ENCODE measurements around the gene SMAD4. TPM values are rescaled to one million over a fixed set of nuclear protein-coding genes. Genes with fewer than 3 reads are reported as not detected.

SMAD4 gene
- total RNA-seq, 2 donors from 2014 or later: 132 to 133 TPM

DNA sequence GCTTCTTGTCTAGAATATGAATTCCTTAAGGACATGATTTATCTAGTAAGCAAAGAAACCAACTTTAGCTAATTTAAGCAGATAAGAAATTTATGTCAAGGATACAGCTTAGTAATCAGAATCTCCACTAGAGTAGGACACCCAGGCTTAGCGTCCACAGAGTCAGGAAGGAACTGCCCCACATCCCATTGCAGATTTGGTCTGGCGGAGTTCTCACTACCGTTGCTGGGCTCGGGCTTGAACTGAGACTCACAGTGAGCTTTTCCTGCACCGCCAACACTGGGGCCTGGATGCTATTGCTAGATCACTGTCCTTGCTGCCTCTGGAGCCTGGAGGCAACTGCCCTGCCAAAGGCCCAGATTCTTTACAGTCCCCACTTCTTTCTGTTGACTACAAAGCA, 68.1 kb downstream of the SMAD4 start:
- DNase-seq: no peak
- no peak overlapping the region for H3K4me3 Mint-ChIP-seq
- H3K36me3 ChIP-seq (ENCODE audit: control insufficient read depth, insufficient read depth, low read length): no peaks in the 10 kb centered on the region
- H3K36me3 Mint-ChIP-seq (ENCODE audit: low read depth): peaks cover 3% of the 10 kb centered on the region
- no peaks in the 10 kb centered on the region for H3K27me3 Mint-ChIP-seq (ENCODE audit: insufficient read depth)
- no peak overlapping the region for H3K4me3 ChIP-seq (ENCODE audit: low read length)
- peak overlapping the region; percentile 39 for H3K27ac Mint-ChIP-seq
- WGBS, 2 experiments (ENCODE audit: insufficient coverage in 1 of 2, insufficient read length in 1 of 2): 94% methylated on average over 4 to 5 of the region's 5 CpGs
- TF ChIP-seq, protein P1, sequence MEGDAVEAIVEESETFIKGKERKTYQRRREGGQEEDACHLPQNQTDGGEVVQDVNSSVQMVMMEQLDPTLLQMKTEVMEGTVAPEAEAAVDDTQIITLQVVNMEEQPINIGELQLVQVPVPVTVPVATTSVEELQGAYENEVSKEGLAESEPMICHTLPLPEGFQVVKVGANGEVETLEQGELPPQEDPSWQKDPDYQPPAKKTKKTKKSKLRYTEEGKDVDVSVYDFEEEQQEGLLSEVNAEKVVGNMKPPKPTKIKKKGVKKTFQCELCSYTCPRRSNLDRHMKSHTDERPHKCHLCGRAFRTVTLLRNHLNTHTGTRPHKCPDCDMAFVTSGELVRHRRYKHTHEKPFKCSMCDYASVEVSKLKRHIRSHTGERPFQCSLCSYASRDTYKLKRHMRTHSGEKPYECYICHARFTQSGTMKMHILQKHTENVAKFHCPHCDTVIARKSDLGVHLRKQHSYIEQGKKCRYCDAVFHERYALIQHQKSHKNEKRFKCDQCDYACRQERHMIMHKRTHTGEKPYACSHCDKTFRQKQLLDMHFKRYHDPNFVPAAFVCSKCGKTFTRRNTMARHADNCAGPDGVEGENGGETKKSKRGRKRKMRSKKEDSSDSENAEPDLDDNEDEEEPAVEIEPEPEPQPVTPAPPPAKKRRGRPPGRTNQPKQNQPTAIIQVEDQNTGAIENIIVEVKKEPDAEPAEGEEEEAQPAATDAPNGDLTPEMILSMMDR (conservative IDR thresholded peaks at IDR 0.05): no peak
- peaks cover 19% of the 10 kb centered on the region for H3K9me3 Mint-ChIP-seq
- no peak overlapping the region for H3K27ac ChIP-seq (ENCODE audit: low read depth, low read length)
- H3K27me3 ChIP-seq (ENCODE audit: control insufficient read depth, insufficient read depth, low read length, poor library complexity, severe bottlenecking): no peaks in the 10 kb centered on the region
- H3K9me3 ChIP-seq (ENCODE audit: control insufficient read depth, low read length): peaks cover 8% of the 10 kb centered on the region
- H3K9ac ChIP-seq (ENCODE audit: extremely low read depth, low read length, poor library complexity, severe bottlenecking): no peak overlapping the region
- H3K4me1 Mint-ChIP-seq: peaks cover 4% of the 10 kb centered on the region
- H3K4me1 ChIP-seq (ENCODE audit: control insufficient read depth, insufficient read depth, low read length): no peaks in the 10 kb centered on the region

DNA sequence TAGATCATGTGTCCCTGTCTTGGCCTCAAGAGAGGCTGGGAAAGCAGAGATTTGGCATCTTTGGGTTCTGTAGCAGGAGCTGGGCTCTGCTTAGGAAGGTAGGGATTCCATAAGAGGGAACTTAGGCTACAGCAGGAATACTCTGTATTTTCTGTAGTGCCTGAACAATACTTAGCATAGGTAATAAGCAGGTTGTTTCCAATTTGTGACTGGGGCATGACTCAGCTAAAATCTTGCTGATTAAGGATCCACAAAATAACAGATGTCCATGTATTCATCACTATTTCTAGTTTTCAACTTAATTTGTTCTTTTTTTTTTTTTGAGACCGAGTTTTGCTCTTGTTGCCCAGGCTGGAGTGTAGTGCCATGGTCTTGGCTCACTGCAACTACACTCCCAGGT, 68.5 kb downstream of the SMAD4 start:
- Histone ChIP-seq H3K9me3 (ENCODE audit: control insufficient read depth, low read length) (peaks cover 8% of the 10 kb centered on the region), H3K4me3 (ENCODE audit: low read length) (no peak overlapping the region), H3K9ac (ENCODE audit: extremely low read depth, low read length, poor library complexity, severe bottlenecking) (no peak overlapping the region), H3K27ac (ENCODE audit: low read depth, low read length) (no peak overlapping the region), H3K27me3 (ENCODE audit: control insufficient read depth, insufficient read depth, low read length, poor library complexity, severe bottlenecking) (no peaks in the 10 kb centered on the region), H3K4me1 (ENCODE audit: control insufficient read depth, insufficient read depth, low read length) (no peaks in the 10 kb centered on the region), H3K36me3 (ENCODE audit: control insufficient read depth, insufficient read depth, low read length) (no peaks in the 10 kb centered on the region)
- H3K27me3 Mint-ChIP-seq (ENCODE audit: insufficient read depth): no peaks in the 10 kb centered on the region
- 60 to 100% methylated on average over 1 of the region's 1 CpG for WGBS, 2 experiments (ENCODE audit: insufficient coverage in 1 of 2, insufficient read length in 1 of 2)
- H3K36me3 Mint-ChIP-seq (ENCODE audit: low read depth): peaks cover 3% of the 10 kb centered on the region
- peak overlapping the region; percentile 39 for H3K27ac Mint-ChIP-seq
- peaks cover 4% of the 10 kb centered on the region for H3K4me1 Mint-ChIP-seq
- TF ChIP-seq, protein P1 (conservative IDR thresholded peaks at IDR 0.05): no peak
- H3K4me3 Mint-ChIP-seq: no peak overlapping the region
- peaks cover 14% of the 10 kb centered on the region for H3K9me3 Mint-ChIP-seq
- DNase-seq: no peak

DNA sequence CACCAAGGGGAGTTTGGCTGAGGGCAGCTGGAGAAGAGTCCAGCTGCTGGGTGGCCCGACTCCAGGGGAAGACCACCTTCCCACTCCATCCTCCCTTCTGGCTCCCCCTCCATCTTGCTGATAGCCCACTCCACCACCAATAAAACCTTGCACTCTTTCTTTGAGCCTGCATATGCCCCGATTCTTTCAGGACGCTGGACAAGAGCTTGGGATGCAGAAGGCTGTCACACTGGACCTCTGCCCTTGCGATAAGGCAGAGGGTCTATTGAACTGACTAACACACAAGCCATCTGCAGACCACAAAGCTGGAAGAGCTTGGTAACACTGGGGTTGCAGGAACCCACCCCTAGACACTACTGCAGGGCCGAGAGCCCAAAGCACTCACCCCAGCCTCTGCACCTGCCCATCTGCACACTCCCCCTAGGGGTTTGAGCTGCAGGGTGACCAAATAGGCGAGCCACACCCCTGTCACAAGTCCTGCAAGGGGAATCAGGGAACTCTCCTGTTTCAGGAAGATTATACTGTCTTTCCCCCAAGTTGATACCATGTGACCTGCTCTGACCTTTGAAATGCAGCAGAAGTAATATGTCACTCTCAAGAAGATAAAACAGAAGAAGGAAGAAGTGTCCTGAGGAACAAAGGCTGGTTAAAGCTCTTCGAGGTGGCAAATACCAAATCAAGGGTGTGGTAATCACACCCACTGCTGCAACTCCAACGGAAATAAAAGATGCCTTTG, 70.5 kb downstream of the SMAD4 start:
- no peak overlapping the region for H3K4me3 Mint-ChIP-seq
- H3K36me3 ChIP-seq (ENCODE audit: control insufficient read depth, insufficient read depth, low read length): no peaks in the 10 kb centered on the region
- no peak for DNase-seq
- H3K27me3 ChIP-seq (ENCODE audit: control insufficient read depth, insufficient read depth, low read length, poor library complexity, severe bottlenecking): no peaks in the 10 kb centered on the region
- WGBS, 2 experiments (ENCODE audit: insufficient coverage in 1 of 2, insufficient read length in 1 of 2): 91 to 93% methylated on average over 8 of the region's 8 CpGs
- no peaks in the 10 kb centered on the region for H3K4me1 Mint-ChIP-seq
- peaks cover 9% of the 10 kb centered on the region for H3K9me3 Mint-ChIP-seq
- H3K4me1 ChIP-seq (ENCODE audit: control insufficient read depth, insufficient read depth, low read length): no peaks in the 10 kb centered on the region
- peaks cover 8% of the 10 kb centered on the region for H3K9me3 ChIP-seq (ENCODE audit: control insufficient read depth, low read length)
- TF ChIP-seq, protein P1 (conservative IDR thresholded peaks at IDR 0.05): peak; percentile 49
- H3K9ac ChIP-seq (ENCODE audit: extremely low read depth, low read length, poor library complexity, severe bottlenecking): no peak overlapping the region
- H3K4me3 ChIP-seq (ENCODE audit: low read length): no peak overlapping the region
- no peaks in the 10 kb centered on the region for H3K27me3 Mint-ChIP-seq (ENCODE audit: insufficient read depth)
- no peak overlapping the region for H3K27ac Mint-ChIP-seq
- no peak overlapping the region for H3K27ac ChIP-seq (ENCODE audit: low read depth, low read length)
- peaks cover 3% of the 10 kb centered on the region for H3K36me3 Mint-ChIP-seq (ENCODE audit: low read depth)
